Inferior parietal cortex (tissue), 1 donor: ENCODE results near the gene RBM34.
"Not testable (repeated sequence)": the region's sequence is repeated elsewhere in the genome, so short reads cannot be mapped to it uniquely, and the experiment has no call there.

ENCODE experiments used
- DNase-seq: peaks from one replicate; pipeline ENCODE4 v3.0.0-alpha.2; 2016; ENCODE audit errors: extremely low spot score

RBM34 gene

DNA sequence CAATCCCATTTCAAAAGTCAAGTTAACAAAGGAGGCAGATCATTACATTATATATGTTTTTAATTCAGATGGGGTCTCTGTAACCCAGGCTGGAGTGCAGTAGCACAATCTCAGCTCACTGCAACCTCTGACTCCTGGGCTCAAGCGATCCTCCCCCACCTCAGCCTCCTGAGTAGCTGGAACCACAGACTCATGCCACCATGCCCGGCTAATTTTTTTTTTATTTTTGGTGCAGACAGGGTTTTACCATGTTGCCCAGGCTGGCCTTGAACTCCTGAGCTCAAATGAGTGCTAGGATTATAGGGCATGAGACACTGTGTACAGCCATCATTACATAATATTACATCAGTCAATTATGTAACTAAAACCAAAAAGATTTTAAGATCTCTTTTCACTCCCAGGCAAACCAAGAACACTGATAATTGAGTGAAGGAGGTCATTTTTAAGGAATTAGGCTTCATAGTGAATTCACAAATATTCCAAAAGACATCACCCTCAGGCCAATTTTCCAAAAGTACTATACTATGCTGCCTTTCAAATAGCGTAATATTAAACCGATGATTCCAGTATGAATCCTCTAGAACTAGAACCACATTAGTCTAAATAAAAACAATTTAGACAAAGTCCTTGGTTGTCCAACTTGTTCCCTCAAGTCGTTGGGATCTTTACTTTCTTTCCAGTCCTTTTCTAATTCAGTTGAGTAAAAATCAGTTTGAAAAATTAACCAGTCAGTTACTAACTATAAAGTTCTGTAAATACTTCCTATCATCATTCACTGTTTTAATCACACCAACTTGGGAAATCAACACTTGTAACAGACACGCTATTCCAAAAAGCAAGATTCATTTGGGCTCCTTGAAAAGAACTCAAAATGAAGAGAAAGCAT is 48.5 kb downstream of the RBM34 start:
- no peak for DNase-seq

DNA sequence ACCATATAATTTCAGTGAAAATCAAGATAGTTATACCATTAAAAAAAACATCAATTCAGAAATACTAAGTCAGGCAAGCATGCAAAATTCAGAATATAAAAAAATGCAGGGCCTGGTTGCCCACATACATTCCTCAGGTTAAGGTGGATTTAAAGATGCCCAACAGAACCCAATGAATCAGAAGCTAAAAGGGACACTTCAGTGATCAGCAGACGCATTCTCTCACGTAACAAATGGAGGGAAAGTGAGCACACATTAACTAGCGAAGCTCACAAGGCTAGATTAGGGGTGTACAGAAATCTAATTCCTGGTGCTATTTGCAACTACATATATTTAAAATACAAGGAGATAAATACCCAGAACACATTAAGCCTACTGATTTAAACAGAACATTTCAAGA is 49.9 kb downstream of the RBM34 start:
- no peak for DNase-seq

DNA sequence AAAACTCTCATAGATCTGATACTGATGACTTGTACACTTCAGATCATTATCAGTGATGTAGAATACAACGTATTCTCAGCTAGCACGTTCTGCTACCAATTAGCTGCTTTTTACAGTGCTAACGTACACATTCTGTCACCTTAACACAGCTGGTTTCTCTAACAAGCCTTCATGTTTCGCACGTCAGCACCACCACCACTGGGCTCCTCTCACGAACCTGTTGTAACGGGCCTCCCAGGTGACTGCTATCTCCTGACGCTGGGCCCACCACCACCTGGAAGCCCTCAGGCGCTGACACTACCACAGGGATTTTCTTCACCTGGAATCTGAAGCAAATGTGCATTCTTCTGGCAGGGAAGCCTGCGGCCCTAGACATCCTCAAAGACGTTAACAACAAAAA is 52.2 kb downstream of the RBM34 start:
- DNase-seq, result no peak

DNA sequence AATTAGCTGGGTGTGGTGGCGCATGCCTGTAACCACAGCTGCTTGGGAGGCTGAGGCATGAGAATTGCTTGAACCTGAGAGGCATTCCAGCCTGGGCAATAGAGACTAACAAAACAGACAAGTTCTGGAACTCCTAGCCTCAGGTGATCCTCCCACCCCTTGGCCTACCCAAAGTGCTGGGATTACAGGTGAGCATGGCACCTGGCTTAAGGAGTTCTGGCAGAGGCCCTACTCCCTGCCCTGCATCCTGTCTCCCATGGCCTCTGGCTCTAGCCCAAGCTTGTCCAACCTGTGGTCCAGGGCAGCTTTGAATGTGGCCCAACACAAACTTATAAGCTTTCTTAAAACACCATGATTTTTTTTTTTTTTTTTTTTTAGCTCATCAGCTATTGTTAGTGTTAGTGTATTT is 52.9 kb downstream of the RBM34 start:
- no peak for DNase-seq

DNA sequence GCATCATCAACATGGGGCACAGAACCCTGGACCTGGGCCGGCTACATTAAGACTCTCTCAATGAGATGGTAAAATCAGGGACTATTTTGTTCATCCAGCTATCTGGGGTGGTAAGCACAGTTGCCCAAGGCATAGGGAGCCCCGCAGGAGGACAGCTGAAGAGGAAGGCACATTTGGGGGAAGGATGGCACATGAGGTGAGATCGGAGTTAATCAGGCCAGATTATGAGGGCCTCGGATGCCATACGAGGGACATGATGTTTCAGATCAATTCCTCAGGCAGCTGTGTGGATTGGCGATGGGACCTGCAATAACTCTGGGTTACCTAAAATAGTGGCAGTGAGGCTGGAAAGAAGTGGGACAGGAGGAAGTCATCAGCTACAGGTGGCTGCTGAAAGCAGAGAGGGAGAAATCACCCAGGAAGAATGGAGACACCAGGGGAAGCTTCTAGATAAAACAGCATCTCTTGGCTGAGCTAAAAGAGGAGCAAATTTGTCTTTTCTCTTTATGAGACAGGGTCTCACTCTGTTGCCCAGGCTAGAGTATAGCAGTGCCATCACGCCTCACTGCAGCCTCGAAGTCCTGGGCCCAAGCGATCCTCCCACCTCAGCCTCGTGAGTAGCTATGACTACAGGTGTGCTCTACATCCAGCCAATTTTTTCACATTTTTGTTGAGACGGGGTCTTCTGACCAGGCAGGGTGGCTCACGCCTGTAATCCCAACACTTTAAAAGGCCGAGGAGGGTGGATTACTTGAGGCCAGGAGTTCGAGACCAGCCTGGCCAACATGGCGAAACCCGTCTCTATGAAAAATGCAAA is 53.5 kb downstream of the RBM34 start:
- DNase-seq, result no peak

DNA sequence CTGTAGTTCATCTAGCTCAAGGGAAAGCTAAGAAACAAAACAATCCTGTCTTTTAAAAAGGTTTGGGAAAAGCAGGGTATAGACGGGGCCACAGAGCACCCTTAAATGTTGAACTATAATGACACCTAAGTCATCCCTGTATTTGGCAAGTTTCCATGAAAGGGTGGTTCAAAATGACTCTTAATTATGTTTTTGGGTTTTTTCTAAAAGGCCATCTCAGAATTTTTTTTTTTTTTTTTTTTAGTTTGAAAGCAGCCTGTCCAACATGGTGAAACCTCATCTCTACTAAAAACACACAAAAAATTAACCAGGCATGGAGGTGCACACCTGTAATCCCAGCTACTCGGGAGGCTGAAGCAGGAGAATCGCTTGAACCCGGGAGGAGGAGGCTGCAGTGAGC is 54.6 kb downstream of the RBM34 start:
- DNase-seq, result no peak

DNA sequence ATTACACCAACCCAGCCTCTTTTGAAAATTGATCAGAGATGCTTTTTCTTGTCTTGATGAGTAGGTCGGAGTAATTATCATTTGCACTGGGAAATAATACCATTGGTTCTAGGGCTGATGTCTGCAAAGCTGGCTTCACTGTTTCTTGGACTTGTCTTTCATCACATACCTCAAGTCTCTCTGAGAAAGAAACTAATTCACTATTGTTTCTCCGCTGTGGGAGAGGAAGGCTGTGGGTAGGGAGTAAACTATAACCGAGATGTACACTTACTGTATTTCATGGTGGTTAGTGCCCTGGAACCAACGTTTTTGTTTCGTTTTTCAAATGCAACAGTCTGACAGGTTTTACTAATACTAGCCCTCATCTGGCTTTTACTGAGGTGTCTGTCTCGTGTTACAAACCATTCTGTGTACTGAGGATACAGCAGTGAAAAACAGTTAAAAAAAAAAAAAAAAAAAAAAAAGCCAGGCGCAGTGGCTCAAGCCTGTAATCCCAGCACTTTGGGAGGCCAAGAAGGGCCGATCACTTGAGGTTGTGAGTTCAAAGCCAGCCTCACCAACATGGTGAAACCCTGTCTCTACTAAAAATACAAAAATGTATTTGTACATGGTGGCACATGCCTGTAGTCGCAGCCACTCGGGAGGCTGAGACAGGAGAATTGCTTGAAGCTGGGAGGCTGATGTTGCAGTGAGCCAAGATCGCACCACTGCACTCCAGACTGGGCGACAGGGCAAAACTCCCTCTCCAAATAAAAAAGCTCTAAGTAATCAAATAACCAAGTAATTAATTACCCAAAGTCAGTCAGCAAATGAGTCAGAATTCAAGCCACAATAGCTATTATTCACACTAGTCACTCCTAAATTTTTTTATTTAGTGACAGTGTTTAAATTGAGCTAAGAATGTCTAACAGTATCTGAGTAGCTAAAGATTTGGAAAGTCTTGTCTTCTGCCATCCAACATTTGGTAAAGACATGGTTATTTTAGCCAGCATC is 55.7 kb downstream of the RBM34 start:
- no peak for DNase-seq

DNA sequence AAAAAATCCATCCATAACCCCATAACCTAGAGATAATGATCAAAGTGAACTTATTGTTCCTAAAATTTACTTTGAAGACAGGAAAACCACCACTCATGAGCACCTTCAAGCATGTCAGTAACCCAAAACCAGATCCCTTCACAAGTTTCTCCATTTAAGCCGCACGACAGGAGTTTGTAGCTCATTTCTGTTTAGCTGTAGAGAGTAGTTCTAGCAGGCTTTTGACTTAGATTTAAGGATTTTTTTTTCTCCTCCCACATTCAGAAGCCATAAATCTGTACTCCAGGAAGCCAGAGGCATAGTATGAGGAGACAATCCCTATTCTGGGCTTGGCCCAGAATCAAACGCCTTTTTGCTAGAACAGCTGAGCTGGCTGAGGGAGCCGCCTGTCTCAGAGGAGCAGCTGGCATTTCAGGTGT is 58.0 kb downstream of the RBM34 start:
- DNase-seq, result peak; percentile 72

DNA sequence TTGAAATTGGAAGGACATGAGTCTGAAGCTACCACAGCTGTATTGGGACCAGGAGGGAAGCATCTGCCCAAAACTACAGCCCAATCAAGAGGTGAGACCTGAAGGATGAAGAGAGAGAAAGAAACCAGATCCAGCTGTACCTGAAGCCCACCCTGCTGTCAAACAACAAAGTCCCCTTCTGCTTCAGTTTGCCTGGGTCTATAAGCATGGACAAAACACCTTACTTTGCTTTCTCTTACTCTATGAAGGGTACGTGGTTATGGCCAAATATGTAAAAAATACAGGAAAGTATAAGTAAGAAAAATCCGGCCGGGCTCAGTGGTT is 58.8 kb downstream of the RBM34 start:
- DNase-seq, result no peak

DNA sequence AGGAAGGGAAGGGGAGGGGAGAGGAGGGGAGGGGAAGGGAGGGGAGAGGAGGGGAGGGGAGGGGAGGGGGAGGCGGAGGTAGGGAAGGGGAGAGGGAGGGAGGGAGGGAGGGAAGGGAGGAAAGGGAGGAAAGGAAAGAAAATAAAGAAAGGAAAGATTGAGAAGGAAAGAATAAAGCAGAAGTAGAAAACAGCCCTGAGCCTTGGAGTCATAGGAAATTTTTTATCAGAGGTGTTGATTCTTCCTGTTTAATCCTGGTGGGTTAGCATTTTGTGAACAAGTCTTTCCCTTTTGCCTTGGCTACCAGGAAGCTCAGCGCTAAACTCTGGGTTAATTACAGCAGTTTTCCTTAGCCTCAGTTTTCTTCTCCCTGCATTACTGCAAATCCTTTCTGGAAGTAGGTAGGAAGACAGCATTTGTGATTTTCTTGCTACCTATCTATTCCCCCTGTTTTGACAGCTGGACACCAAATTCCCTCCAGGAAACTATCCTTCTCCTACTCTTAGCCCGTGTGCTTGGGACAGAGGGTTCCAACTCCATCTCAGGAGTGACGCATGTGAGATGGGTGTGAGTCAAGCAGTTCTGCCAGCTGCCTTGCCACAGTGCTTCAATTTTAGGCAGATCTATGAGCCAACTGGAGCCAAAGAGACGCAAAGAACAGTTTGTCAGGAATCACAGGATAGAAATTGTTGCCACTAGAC is 59.3 kb downstream of the RBM34 start:
- DNase-seq, result peak; percentile 47

DNA sequence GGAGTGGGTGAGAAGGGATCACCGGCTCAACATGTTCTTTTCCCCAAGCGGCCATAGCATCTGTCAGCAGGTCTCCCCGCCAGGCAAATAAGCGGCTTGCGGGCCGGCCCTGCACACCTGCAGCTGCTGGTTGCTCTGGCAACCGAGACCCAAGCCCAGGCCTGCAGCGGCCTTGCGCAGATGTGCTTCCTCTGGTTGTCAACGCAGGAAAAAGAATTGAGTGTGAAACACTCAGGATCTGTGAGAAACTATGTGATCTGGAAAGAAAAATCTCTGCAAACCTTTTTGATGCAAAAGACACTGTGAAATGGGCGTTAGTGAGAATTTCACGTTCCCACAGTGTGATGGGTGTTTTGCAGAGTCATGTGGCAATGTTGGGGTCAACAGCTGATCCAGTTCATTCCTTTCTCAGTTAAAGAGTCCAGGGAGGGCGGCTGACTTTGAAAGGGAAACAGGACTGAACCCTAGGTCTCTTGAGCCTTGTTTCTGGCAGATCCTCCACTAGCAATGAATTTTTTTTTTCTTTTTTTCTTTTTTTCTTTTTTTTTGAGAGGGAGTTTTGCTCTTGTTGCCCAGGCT is 60.8 kb downstream of the RBM34 start:
- DNase-seq, result no peak

DNA sequence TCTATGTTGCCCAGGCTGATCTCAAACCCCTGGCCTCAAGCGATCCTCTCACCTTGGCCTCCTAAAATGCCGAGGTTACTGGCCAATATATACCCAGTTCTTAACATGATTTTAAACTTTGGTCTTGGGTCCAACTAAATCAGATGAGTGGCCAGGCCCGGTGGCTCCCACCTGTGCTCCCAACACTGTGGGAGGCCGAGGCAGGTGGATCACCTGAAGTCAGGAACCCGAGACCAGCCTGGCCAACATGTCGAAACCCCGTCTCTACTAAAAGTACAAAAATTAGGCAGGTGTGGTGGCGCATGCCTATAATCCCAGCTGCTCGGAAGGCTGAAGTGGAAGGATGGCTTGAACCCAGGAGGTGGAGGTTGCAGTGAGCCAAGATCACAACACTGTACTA is 62.1 kb downstream of the RBM34 start:
- no peak for DNase-seq

DNA sequence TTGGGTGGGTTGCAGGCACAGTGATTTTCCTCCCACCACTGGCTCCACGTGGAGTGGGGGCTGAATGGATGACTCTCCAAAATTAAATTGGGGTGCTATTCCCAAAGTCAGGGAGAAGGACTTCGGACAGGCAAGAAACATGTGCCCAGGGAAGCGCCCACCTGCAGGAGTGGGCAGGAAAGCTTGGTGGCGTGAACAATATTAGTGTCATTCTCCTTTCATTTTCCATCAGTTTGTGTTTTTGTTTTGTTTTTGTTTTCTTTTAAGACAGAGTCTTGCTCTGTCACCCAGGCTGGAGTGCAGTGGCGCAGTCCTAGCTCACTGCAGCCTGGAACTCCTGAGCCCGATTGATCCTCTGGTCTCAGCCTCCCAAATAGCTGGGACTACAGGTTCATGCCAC is 62.5 kb downstream of the RBM34 start:
- no peak for DNase-seq

DNA sequence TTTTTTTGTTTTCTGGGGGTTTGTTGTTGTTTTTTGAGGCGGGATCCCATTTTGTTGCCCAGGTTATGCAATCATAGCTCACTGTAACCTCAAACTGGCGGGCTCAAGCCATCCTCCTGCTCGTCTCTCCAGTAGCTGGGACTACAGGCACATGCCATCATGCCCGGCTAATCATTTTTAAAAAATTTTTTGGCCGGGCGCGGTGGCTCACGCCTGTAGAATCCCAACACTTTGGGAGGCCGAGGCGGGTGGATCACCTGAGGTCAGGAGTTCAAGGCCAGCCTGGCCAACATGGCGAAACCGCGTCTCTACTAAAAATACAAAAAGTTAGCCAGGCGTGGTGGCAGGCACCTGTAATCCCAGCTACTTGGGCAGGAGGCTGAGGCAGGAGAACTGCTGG is 63.5 kb downstream of the RBM34 start:
- not testable (repeated sequence) for DNase-seq

DNA sequence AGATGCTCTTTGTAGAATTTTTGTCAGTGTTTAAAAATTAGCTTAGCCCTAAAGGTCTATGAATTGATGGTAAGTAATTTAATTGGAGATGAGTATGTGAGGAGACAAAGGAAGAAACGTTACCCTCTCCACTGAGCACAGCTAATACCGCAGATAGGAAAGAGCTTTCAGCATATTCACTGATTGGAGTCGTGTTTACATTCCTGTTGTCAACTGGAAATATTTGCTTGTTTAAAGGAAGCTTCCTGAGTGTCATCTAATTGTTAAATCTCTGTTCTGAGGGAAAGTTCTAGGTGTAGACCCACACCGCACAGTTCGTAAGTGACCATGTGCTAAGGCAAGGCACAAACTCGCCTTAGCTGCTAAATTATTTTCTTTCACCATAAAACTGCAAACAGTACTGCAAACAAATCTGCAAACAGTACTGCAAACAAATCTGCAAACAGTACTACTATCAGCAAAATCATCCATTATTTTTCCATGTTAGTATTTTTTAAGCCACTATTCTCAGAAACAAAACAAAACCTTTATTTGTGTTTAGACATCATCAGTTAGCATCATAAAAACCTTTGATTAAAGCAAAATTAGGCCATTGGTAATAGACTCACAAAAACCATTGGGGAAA is 65.0 kb downstream of the RBM34 start:
- no peak for DNase-seq

DNA sequence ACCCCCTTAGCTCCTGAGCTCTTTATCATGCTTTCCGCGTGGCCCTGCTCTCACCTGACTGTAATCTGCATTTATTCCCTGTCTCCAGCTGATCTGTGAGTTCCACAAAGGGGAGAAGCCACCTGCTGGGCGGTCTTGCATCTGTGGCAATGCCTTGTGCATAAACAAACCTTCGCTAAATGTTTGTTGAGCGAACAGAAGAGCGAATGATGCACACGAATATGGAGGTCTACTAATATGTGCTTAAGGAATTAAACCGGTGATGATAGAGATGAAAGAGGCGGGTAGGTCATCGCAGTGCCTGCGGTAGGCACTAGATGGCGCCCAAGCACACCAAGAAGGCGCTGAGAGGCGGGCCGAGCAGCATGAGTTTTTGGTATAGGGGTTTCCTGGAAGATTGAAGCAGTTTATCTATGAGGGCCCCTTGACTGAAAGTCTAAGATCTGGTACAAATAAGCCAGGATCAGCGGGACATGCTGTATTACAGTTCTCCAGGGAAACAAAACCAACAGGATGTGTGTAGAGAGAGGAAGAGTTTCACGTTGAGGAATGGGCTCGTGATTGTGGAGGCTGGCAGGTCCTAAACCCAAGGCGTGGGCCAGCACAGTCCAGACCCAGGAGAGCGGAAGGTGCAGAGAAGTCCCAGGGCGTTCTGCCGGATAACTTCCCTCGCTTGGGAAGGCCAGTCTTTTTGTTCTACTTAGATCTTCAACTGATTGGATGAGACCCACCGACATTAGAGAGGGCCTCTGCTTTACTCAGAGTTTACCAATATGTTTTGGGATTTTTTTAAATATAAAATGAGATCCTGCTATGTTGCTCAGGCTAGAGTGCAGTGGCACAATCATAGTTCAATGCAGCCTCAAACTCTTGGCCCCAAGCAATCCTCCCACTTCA is 67.1 kb downstream of the RBM34 start:
- DNase-seq, result peak; percentile 86

DNA sequence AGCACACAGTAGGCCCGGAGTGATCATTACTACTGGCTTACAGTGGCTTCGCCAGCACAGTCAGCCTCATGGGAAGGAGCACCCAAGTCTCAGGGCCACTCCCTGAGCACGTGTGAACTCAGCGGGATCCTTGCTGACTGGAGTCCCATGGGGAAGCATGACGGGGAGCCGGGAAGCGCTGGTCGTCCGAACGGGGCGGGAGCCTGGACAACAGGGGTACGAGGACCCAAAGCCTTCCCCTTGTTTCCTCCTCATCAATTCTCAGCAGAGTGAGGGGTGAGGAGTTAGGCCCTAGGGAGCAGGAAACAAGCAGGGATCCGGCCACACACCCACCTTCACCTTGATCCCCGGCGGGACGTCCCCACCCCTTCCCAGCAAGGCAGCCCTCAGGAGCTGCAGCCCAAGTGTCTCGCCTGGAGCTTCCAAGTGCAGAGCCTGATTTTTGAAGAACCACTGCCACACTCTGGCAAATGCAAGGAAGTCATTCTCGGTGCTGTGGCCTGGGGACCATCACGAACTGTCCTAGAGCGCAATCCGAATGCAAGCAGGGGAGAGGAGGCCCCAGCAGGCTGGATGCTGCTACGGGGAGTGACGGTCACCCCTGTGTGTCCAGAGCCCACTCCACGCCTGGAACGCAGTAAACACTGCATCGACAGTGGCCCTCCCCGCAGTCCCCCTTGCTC is 67.9 kb downstream of the RBM34 start:
- DNase-seq, result peak; percentile 62

DNA sequence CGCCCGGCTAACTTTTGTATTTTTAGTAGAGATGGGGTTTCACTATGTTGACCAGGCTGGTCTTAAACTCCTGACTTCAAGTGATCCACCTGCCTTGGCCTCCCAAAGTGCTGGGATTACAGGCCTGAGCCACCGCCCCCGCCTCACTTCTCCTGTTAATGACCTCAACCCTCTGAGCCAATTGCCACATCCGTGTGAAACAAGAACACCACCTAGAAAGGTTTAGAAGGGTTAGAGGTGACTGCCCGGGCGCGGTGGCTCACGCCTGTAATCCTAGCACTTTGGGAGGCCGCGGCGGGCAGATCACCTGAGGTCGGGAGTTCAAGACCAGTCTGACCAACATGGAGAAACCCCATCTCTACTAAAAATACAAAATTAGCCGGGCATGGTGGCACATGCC is 68.6 kb downstream of the RBM34 start:
- not testable (repeated sequence) for DNase-seq

DNA sequence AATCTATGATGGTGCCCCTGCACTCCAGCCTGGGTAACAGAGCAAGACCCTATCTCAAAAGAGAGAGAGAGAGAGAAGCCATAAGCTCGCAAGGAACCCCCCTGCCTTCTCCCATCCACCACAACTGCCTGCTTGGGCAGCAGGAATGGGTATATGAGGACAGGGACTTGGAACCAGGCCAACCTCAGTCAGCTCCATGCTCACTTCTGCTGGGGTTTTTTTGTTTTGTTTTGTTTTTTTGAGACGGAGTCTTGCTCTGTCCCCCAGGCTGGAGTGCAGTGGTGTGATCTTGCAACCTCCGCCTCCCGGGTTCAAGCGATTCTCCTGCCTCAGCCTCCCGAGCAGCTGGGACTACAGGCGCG is 69.0 kb downstream of the RBM34 start:
- not testable (repeated sequence) for DNase-seq
